Measurements from ENCODE around the gene ZFR. TPM values are rescaled to one million over a fixed set of nuclear protein-coding genes. Genes with fewer than 3 reads are reported as not detected.

The ZFR gene
- total RNA-seq, 1 donor: 118 TPM

DNA sequence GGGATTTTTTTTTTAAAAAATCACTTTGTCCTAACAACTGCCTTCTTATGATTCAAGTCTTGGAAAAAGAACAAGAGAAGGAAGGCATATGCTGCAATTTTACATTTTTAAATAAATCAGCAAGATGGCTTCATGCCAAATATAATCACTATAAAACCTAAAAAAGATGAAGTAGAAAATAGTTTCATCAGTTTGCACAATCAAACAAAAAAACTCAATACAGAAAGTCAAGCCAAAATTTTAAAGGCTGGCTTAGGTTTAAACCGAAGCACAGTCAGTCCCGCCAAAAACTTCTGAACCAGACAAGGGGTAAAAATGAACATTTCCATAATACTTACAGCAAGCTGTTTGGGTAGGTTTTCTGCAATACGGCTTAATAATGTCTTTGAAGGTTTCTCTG is 57.3 kb downstream of the ZFR start:
- TF ChIP-seq, protein P1, sequence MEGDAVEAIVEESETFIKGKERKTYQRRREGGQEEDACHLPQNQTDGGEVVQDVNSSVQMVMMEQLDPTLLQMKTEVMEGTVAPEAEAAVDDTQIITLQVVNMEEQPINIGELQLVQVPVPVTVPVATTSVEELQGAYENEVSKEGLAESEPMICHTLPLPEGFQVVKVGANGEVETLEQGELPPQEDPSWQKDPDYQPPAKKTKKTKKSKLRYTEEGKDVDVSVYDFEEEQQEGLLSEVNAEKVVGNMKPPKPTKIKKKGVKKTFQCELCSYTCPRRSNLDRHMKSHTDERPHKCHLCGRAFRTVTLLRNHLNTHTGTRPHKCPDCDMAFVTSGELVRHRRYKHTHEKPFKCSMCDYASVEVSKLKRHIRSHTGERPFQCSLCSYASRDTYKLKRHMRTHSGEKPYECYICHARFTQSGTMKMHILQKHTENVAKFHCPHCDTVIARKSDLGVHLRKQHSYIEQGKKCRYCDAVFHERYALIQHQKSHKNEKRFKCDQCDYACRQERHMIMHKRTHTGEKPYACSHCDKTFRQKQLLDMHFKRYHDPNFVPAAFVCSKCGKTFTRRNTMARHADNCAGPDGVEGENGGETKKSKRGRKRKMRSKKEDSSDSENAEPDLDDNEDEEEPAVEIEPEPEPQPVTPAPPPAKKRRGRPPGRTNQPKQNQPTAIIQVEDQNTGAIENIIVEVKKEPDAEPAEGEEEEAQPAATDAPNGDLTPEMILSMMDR (IDR thresholded peaks at IDR 0.05; ENCODE audit: insufficient read depth, low read length): no peak
- DNase-seq (ENCODE audit: low read depth): peak; percentile 84
- H3K4me3 ChIP-seq (ENCODE audit: low read depth, low read length): no peak overlapping the region

DNA sequence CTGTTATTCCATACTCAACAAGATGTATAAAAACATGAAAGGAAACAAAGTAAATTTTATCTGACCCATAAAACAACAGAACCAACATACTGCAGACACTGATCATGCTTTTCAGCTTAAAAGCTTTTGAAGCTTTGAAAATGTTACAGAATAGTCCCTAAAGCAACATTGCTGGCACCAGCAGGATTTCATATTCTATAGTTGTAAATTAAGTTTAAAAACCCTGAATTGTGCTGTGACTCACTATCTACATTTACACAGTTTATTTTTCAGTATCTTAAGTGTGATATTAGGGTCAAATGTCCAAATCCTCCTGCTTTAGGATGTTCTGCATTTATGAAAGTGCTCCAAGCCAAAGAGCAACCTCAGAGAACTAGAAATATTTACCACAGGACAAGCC is 59.9 kb downstream of the ZFR start:
- no peak overlapping the region for H3K4me3 ChIP-seq (ENCODE audit: low read depth, low read length)
- DNase-seq (ENCODE audit: low read depth): no peak
- TF ChIP-seq, protein P1 (IDR thresholded peaks at IDR 0.05; ENCODE audit: insufficient read depth, low read length): no peak

DNA sequence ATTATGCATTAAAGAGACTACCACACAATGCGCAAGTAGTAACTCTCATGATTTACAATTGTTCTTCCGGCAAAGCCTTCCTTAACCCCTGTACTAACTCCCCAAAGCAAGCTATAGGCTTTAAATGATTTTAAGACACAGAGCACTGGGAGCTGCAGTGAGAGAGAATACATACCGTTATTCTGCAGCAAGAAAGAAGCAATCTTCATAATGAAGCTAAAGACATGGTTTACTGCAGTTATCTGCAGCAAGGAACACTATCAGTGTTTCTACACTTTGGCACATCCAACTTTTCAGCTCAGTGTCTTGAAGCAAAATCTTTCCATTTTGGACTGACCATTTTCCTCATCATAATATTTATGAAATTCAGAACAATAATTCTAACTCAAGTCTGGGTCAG is 61.0 kb downstream of the ZFR start:
- no peak for DNase-seq (ENCODE audit: low read depth)
- no peak overlapping the region for H3K4me3 ChIP-seq (ENCODE audit: low read depth, low read length)
- TF ChIP-seq, protein P1 (IDR thresholded peaks at IDR 0.05; ENCODE audit: insufficient read depth, low read length): no peak

DNA sequence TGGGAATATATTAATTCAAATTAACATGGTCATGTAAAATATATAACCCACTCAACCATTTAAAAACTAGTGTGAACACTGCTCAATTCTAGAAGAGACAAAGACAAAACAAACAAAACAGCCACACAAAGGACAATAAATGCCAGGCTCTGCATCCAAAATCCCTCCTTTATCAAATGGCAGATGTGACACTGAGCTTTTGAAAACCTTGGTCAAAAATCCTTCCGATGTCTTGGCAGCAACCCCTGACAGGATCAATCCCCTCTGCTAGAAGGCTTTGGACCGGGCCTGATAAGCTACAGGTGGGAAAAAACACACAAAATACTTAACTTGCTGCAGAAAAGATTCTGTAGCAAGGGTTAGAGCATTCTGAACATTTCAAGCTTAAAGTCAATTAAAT is 61.5 kb downstream of the ZFR start:
- no peak overlapping the region for H3K4me3 ChIP-seq (ENCODE audit: low read depth, low read length)
- DNase-seq (ENCODE audit: low read depth): no peak
- TF ChIP-seq, protein P1 (IDR thresholded peaks at IDR 0.05; ENCODE audit: insufficient read depth, low read length): no peak

DNA sequence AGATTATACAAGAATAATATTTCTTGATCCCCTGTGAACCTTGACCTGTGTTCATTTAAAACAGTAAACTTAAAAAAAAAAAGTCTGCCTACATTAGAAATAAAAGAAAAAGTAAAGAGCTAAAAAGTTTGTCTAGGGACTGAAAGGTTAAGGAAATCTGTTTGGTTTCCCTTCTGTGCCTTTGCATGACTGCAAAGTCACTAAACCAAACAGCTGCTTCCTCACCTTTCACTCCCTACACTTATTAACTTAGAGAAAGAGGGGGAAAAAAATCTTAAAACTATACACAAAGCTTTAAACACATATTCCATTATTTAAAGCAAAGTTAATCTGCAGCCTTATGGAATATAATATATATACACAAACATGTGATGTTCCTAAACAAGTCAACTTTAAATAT is 65.1 kb downstream of the ZFR start:
- DNase-seq (ENCODE audit: low read depth): no peak
- TF ChIP-seq, protein P1 (IDR thresholded peaks at IDR 0.05; ENCODE audit: insufficient read depth, low read length): no peak

DNA sequence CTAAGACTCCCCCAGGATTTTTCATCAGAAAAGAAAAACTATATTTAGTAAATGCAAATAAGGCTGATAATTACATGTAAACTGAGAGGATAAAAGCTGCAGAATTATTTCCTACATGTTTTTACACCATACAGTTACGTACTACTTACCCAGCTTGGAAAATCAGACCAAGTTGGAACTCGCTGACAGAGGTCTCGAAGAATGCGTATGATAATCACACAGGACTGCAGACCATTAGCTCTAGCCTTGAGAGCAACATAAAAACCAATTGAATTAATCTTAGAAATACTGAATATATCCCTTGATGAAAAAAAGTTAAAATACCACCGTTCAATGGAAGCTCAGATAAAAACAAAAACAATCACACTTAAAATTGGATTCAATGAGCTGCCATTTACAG is 65.6 kb downstream of the ZFR start:
- DNase-seq (ENCODE audit: low read depth): no peak
- TF ChIP-seq, protein P1 (IDR thresholded peaks at IDR 0.05; ENCODE audit: insufficient read depth, low read length): no peak

More for the DNA sequence above, 65.1 kb downstream of the ZFR start:
- no peak overlapping the region for H3K4me3 ChIP-seq (ENCODE audit: low read depth, low read length)

DNA sequence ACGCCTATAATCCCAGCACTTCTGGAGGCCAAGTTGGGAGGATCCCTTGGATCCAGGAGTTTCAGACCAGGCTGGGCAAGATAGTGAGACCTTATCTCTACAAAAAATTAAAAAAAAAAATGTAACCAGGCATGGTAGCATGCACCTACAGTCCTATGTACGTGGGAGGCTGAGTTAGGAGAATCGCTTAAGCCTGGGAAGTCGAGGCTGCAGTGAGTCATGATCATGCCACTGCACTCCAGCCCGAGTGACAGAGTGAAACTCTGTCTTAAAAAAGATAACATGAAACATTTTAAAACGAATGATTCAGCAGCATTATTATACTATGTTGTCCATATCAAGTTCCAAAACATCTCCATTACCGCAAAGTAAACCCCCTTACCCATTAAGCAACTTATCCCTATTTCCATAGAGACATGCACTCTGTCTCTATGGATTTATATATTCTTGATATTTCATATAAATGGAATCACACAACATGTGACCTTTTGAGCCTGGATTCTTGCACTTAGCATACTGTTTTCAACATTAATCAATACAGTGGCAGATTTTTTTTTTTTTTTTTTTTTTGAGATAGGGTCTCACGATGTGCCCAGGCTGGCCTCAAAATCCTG is 74.9 kb downstream of the ZFR start:
- no peak overlapping the region for H3K4me3 ChIP-seq (ENCODE audit: low read depth, low read length)
- TF ChIP-seq, protein P1 (IDR thresholded peaks at IDR 0.05; ENCODE audit: insufficient read depth, low read length): no peak
- DNase-seq (ENCODE audit: low read depth): no peak

More for the DNA sequence above, 65.6 kb downstream of the ZFR start:
- H3K4me3 ChIP-seq (ENCODE audit: low read depth, low read length): no peak overlapping the region
